Stimulated activated CD4-positive, alpha-beta T cell treated with anti-CD3 and anti-CD28 coated beads, Interleukin-15, amount 100 ng/mL, for 1 hour (primary cell): ENCODE results near the gene VCAM1.
"Not testable (repeated sequence)": the region's sequence is repeated elsewhere in the genome, so short reads cannot be mapped to it uniquely, and the experiment has no call there.

Source experiments
- DNase-seq, 2 donors: peaks; one replicate each; pipeline ENCODE4 v3.0.0-alpha.2; 2020; ENCODE audit warnings: low read depth in 1 of 2, low spot score in 1 of 2

VCAM1 gene, protein sequence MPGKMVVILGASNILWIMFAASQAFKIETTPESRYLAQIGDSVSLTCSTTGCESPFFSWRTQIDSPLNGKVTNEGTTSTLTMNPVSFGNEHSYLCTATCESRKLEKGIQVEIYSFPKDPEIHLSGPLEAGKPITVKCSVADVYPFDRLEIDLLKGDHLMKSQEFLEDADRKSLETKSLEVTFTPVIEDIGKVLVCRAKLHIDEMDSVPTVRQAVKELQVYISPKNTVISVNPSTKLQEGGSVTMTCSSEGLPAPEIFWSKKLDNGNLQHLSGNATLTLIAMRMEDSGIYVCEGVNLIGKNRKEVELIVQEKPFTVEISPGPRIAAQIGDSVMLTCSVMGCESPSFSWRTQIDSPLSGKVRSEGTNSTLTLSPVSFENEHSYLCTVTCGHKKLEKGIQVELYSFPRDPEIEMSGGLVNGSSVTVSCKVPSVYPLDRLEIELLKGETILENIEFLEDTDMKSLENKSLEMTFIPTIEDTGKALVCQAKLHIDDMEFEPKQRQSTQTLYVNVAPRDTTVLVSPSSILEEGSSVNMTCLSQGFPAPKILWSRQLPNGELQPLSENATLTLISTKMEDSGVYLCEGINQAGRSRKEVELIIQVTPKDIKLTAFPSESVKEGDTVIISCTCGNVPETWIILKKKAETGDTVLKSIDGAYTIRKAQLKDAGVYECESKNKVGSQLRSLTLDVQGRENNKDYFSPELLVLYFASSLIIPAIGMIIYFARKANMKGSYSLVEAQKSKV

DNA sequence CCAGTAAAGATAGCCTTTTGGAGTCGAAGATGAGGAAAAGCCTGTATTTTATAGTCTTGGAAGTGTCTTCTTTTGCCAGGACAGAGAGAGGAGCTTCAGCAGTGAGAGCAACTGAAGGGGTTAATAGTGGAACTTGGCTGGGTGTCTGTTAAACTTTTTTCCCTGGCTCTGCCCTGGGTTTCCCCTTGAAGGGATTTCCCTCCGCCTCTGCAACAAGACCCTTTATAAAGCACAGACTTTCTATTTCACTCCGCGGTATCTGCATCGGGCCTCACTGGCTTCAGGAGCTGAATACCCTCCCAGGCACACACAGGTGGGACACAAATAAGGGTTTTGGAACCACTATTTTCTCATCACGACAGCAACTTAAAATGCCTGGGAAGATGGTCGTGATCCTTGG lies at the start of gene VCAM1:
VCAM1 (plus strand) TSS at position 253 of the 400 bp plus-strand sequence; CDS start at position 372, 119 bp downstream.
- no peak for DNase-seq

- no peak for DNase-seq
Measured at GRCh38 chr1:100670083-100670482, 49.5 kb upstream of the VCAM1 start.

DNA sequence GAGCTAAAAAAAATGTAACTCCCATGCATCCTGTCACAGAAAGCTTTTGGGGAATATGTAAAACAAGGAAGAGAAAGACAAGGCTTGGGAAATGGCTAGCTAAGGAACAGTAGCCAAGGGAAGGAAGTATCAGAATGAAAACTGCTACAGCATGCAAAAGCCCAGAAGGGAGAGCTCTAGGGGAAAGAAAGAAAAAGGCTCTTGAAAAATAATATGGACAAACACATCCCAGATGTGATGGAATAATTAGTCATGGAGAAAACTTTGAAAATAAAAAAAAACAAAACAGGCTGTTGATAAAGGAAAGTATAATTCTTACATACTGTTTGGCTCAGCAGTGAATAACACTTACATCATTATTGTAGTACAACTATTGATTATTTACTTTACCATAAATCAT lies 47.9 kb upstream of the VCAM1 start:
- no peak for DNase-seq

DNA sequence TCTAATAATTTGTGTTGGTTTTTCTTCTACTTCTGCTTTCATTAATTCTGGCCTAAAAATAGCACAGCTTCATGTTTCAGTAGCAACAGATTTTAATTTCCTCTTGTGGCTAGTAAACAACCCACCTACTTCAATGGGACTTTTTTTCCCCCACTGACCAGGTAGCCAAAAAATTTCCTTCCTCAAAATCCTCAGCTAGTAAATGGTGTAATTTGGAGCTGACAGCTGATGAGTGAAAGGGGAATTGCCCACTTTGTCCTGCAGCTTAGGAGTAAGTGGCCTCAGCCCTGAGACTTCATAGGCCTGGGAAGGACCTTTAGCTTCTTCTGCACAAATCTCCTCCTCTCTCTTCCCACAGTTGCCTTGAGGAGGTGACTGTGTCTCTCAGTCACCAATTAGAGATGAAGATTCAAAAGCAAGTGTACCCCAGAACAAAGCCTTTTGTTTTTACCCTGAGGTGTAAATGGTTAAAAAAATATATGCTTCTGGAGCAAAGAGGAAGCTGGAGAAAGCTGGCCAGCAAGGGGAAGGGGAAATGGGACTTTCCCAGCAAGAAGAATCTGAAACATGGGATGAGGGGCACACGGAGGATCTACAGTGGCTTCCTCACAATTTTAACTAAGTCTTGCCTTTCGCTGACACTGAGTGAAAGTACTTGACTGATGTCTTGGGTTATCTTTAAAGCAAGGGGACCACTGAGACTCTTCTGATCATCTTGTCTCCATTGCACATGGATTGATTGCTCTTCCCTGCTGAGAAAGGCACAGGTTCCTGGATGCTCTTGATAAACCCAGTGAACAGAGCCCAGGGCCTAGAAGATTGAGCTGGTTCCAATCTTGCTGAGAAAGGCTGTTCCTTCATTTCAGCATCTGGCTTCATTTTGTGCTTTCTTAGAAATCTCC lies 35.8 kb upstream of the VCAM1 start:
- DNase-seq: no peak

DNA sequence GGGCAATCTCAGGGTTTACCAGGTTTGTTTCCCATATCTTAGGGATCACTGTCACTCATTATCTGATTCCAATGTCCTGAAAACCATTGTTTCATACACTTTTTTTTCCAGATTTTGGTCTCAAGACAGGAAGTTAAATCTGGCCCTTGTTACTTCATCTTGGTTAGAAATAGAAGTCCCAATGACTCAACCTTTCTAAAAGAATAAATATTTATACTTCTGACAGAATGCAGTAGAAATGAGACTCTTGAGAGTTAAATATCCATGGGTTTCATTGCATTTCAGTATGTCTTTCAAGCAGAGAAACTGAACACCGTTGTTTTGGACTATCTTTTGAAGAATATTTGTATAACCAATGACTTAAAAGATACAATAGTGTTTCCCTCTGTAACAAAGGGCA lies 19.8 kb upstream of the VCAM1 start:
- DNase-seq: no peak

DNA sequence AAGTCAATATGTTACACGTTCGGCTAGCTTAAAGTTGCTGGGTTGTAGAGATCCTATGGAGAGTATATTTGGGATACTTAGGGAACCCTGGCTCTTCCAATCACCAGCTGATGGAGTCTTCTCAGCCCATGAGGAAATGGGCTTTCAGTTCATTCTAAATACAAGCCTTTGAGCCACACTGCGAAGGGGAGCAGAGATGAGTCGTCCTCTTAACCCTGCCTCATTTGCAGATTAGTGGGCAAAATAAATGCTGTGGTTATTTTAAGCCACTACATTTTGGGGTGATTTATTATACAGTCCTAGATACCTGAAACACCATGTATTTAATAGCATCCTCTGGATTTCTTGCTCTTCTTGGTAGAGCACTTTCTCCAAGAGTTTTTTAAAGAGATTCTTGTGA lies 19.0 kb upstream of the VCAM1 start:
- DNase-seq: no peak

- DNase-seq: no peak
Measured at GRCh38 chr1:100703052-100703451, 16.5 kb upstream of the VCAM1 start.

GRCh38 chr1:100703716-100704115 lies 15.8 kb upstream of the VCAM1 start:
- DNase-seq: no peak

DNA sequence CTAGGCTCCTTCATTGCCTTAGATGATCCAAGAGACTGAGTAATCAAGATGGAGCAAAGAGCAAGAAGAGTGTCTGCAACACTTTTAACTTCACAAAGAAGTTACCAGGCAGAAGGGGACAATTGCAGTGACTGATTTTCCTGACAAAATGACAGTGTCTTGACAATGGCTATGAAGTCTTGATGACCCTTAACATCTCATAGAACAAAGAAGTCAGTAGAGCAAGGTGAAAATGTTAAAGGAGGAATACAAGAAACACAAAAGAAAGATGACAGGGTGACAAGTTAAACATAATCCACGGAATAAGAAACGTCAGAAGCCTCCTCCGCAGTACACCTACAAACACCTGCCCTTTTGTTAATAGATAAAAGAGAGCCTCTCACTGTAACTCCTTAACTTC lies 15.1 kb upstream of the VCAM1 start:
- no peak for DNase-seq

DNA sequence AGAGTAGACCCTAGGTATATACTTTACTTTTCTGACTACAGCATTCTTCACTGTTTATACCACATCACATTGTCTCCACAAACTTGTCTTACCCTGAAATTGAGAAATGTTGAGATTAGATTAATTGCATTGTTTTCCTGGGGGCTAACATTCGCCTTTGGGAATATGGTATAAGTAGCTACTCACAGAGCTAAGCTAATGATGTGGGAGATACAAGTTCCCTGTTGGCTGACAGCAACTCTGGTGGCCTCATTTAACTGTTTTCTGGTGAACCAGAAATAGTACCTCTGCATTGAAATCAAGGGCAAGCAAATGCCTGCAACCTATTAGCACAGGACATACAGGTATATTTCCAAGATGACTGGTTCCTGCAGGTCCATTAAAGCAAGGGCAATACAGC lies 13.2 kb upstream of the VCAM1 start:
- no peak for DNase-seq

DNA sequence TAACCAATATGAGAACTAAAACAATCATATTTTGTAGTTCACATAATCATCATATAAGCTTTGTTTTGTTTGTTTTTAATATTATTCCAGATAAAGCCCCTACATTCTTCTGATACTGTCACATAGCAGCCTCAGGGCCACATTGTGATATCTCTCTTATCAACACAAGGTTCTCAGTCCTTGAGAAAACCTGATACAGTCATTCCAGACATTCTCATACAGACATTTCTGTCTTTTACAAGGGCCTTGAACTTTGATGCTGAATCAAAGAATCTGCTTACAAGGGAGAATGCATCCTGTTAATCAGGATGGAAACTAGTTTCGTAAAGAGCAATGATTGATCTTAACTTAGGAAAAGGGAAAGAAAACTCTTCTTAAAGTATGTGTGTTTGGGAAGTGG lies 12.7 kb upstream of the VCAM1 start:
- no peak for DNase-seq

GRCh38 chr1:100708476-100709062 lies 11.0 kb upstream of the VCAM1 start:
- no peak for DNase-seq

- no peak for DNase-seq
Measured at GRCh38 chr1:100710906-100711682, 8.4 kb upstream of the VCAM1 start.

DNA sequence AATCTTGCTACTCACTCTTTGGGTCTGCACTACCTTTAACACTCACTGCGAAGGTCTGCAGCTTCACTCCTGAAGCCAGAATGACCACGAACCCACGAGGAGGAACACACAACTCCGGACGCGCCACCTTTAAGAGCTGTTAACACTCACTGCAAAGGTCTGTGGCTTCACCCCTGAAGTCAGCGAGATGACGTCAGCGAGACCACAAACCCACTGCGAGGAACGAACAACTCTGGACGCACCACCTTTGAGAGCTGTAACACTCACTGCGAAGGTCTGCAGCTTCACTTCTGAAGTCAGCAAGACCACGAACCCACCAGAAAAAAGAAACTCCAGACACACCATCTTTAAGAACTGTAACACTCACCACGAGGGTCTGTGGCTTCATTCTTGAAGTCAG lies 6.5 kb upstream of the VCAM1 start:
- not testable (repeated sequence) for DNase-seq

- DNase-seq: no peak
Measured at GRCh38 chr1:100713626-100714025, 5.9 kb upstream of the VCAM1 start.

DNA sequence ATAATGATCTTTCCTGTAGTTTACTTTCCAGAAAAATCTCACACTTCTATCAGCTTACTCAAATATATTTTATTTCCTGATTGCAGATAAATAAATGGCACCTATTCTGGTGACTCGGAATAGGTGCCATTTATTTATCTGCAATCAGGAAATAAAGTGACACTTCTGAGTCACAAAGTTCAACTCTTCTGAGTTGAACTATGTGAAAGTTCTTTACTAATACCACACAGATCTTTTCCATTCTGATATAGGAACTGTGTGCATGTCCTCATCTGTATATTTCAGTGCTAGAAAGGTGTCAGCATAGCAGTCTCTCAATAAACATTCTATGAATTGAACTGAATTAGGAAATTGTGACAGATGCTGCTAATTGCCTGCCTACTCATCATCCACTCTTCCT lies 4.9 kb upstream of the VCAM1 start:
- no peak for DNase-seq

- no peak for DNase-seq
Measured at GRCh38 chr1:100717218-100717617, 2.3 kb upstream of the VCAM1 start.

DNA sequence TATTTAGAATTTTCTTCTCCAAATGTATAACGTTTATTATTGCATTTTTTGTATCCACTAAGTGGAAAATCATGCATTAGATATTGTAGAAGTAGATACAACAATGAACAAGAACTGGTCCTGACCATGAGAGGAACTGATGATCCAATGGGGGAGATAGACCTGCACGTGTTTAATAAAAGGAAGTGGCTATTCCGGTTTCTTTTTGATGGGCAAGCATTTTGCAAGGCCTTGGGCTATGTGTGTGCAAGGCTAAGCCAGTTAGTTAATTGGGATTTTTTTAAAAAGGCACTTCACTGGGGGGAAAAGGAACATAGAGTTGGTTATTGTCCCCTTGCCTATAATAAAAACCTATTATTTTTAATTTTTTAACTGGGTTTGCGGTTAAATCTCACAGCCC lies 961 bp upstream of the VCAM1 start:
- no peak for DNase-seq

DNA sequence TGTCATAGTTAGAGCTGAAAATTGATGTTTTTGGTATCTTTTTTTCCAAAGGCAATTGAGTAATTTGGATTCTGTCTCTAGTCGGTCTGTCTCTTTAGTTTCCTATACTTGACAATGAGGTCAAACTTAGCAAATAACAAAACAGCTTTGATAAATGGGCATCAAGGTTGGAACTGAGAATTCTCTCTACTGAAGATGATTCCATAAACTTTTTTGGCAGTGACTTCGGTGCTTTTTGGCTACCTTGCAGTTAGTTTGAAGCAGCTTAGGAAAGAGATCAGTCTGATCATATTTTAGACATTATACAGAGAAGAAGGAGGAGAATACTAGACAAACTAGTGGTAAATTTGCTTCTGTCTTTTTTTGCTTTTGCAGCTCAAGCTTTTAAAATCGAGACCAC lies 559 bp downstream of the VCAM1 start:
- no peak for DNase-seq

DNA sequence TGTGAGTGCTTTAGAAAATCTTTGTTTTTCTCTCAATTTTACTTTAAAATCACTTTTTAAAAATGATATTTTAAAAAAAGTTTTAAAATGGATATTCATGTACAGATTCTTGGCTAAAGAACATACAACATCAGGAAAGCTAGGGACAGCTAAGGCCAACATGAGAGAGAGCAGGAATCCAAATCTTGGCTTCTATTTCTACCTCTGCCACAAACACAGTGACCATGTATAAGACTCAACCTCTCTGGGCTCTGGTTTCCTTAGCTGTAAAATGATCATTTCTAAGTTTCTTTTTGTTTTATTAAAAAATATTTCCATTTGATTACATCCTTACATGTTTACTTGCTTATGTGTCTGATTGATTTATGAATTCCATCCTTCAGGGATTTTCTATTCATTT lies 1.2 kb downstream of the VCAM1 start:
- no peak for DNase-seq
